Cardiac atrium fibroblast (primary cell): ENCODE results near the gene TSHB. TPM values are rescaled to one million over a fixed set of nuclear protein-coding genes. Genes with fewer than 3 reads are reported as not detected.

Experiments
- total RNA-seq: library from RNA; depleted of rRNA; stranded (reverse); fragments of >200 nt; gene quantifications from 2 replicates; pipeline ENCODE4 v1.2.3, GENCODE V29; 2015

The TSHB gene
- total RNA-seq: not detected in 2 replicates

GRCh38 chr1:115029526-115029925 is at the start of gene TSHB:
TSS of gene TSHB (plus strand) at chr1:115029826. CDS start at chr1:115033363, 3,537 bp downstream.

Other genes starting within 250 kb of the TSHB start
- gene SIKE1, start 249.1 kb upstream of the TSHB start, total RNA-seq: 30.7 and 62.4 TPM in 2 replicates
- gene SYCP1, start 175.0 kb upstream of the TSHB start, total RNA-seq: not detected in 2 replicates
- gene TSPAN2, start 59.7 kb downstream of the TSHB start, total RNA-seq: 0.16 TPM in 1 of 2 replicates, not detected in the other